Activated CD4-positive, alpha-beta T cell treated with anti-CD3 and anti-CD28 coated beads for 1 hour (primary cell): ENCODE measurements around the gene CDH1.
"Not testable (repeated sequence)": the region's sequence is repeated elsewhere in the genome, so short reads cannot be mapped to it uniquely, and the experiment has no call there.

Source experiments
- DNase-seq: peaks from one replicate; pipeline ENCODE4 v3.0.0-alpha.2; 2020

The CDH1 gene

DNA sequence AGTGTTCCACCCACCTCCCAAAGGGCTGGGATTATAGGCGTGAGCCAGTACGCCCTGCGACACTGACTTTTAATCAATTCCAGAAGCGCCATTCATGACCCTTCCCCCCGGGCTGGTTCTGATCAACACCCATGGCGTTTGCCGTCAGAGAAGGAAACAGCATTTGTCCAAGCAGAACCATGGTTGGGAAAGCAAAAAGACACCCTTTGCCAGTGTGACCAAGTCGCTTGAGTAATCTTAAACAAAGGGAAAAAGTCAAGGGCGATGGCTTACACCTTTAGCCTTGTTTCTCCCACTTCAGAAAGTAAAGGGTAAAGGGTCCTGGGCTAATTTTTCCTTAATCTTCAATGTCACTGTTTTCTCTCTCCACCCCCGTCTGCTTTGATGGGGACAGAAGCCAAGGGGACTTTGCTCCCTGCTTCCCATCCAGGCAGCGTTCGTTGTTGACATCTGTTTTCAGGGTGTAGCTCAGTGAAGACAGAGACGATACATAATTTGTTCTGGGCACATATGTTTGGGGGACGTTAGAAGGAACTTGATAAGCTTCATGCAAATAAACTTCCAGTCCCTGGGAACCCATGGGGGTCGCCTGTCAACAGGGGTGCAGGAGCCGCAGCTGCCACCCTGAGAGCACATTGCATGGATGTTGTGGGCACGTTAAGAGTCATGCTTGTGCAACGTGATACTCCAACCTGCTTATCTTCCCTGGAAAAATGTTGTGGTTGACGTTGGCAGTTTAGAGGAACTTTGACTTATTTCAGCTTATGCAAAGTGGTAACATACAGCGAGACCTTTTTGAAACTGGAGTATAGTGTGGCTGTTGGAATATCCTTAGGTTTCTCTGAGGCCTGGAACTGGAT lies 55.6 kb downstream of the CDH1 start:
- no peak for DNase-seq

GRCh38 chr16:68793401-68793857 lies 56.3 kb downstream of the CDH1 start:
- no peak for DNase-seq

DNA sequence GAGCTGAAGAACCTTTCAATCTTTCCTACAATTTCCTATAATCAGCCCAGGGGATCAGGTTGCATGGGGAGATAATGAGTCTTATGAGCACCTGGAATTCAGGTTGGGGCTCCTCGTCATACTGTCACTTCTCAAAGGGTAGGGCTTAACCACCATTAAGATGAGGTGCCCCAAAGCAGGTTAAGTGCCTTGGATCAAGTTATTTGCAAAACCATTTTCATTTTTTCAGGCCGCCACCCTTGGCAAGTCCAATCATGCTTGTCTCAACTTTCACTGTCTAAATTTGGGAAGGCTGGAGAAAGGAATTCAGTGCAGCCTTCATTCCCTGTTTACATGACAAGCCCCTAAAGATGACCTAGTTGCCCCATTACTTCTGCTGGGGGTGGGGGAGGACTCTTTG lies 61.3 kb downstream of the CDH1 start:
- no peak for DNase-seq

- no peak for DNase-seq
These were observed 63.3 kb downstream of the CDH1 start for GRCh38 chr16:68800257-68800875.

GRCh38 chr16:68802190-68802589 lies 65.1 kb downstream of the CDH1 start:
- no peak for DNase-seq

- DNase-seq, result no peak
These were observed 69.3 kb downstream of the CDH1 start for GRCh38 chr16:68806422-68806821.

- no peak for DNase-seq
These were observed 69.9 kb downstream of the CDH1 start for GRCh38 chr16:68806981-68807380.

GRCh38 chr16:68814516-68814915 lies 77.4 kb downstream of the CDH1 start:
- no peak for DNase-seq

- DNase-seq, result no peak
These were observed 86.5 kb downstream of the CDH1 start for GRCh38 chr16:68823401-68824135.

DNA sequence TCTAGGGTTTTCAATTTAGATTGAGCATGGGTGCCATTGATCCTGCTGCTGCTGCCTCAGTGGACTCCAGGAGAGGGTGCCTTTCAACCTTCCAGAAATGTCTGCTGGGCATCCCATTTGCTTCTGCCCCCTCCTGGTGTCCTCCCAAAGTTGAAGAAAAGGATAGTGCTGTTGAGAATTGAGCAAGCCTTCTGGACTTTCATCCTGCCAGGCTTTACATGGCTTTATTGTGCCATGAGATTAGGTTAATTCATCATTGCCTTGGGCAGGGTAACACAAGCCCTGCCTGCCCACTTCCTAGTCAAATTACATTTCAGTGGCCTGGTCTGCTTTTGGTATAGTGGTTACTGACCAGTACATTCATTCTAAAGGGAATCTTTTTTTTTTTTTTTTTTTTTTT lies 88.3 kb downstream of the CDH1 start:
- DNase-seq, result no peak

- DNase-seq, result no peak
These were observed 89.6 kb downstream of the CDH1 start for GRCh38 chr16:68826652-68827051.

GRCh38 chr16:68833251-68833650 lies 96.2 kb downstream of the CDH1 start:
- DNase-seq, result no peak

DNA sequence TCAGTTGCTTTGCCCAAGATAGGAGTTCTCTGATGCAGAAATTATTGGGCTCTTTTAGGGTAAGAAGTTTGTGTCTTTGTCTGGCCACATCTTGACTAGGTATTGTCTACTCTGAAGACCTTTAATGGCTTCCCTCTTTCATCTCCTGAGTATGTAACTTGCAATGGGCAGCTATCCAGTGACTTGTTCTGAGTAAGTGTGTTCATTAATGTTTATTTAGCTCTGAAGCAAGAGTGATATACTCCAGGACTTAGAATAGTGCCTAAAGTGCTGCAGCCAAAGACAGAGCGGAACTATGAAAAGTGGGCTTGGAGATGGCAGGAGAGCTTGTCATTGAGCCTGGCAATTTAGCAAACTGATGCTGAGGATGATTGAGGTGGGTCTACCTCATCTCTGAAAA lies 97.5 kb downstream of the CDH1 start:
- no peak for DNase-seq

GRCh38 chr16:68835970-68836369 lies 98.9 kb downstream of the CDH1 start:
- no peak for DNase-seq

DNA sequence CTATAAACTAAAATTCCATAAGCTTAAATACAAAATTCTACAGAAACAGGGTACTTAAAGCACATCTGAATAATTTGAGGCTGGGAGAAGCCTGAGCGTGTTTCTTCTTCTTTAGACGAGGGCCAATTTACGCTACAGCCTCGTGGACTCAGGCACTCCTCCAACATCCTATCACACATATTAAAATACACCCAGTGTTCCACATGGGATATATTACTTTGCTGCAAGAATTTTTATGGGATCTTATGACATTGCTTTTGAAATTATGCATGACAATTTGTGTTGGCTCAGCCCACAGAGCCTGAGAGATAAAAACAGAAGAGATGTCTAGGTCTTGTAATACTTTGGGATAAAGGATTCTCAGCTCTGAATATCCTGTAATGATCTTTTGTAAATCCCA lies 102.7 kb downstream of the CDH1 start:
- DNase-seq, result no peak

- DNase-seq, result not testable (repeated sequence)
These were observed 105.9 kb downstream of the CDH1 start for GRCh38 chr16:68842964-68843481.

GRCh38 chr16:68843482-68844210 lies 106.6 kb downstream of the CDH1 start, which contains the start of gene TANGO6:
Gene TANGO6 (plus strand): TSS chr16:68843531. CDS start chr16:68843618, 87 bp downstream.
- peak; percentile 86 for DNase-seq

DNA sequence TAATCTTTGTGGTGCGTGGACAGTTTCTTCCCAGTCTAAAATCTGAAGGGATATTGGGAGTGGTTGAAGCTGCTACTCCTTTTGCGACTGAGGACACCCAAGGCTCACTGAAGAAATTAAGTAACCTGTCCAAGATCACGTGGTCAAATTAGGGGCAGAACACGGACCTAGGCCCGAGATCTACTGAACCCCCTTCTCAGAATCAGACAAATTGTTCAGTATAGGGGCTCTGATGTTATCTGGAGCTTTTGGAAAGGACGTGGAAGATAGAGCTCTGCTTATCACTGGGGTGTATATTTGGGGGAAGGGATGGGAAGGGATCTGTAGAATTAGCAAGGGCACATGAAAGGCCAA lies 107.1 kb downstream of the CDH1 start:
- no peak for DNase-seq

- no peak for DNase-seq
These were observed 111.7 kb downstream of the CDH1 start for GRCh38 chr16:68848786-68849185.

DNA sequence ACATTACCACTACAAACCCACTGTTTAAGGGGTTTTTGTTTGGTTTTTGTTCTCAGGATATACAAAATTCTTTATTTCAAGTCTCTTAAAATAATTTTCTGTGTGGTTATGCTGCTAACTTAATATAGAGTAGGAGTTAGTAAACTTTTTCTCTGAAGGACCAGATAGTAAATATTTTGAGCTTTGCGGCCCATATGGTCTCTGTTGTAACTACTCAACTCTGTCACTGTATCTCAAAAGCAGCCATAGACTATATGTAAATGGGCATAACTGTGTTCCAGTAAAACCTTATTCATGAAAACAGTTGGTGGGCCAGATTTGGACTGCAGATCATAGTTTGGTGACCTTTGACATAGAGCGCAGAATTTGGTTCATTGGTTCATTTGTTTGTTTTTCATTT lies 113.4 kb downstream of the CDH1 start:
- no peak for DNase-seq

DNA sequence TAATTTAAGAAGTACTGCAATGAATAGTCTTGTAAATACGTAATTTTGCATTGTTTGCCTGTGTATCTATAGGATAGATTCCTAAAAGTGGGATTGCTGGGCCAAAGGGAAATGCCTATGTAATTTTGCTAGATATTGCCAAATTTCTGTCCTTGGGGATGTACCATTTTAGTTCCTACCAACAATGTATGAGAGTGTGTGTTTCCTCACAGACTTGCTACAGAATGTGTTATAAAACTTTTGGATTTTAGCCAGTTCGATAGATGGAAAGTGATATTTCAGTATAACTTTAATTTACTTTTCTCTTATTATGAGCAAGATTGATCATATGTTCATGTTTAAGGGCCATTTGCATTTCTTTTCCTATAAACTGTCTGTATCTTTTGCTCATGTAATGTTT lies 114.5 kb downstream of the CDH1 start:
- DNase-seq, result no peak

GRCh38 chr16:68857479-68857878 lies 120.4 kb downstream of the CDH1 start:
- DNase-seq, result no peak

DNA sequence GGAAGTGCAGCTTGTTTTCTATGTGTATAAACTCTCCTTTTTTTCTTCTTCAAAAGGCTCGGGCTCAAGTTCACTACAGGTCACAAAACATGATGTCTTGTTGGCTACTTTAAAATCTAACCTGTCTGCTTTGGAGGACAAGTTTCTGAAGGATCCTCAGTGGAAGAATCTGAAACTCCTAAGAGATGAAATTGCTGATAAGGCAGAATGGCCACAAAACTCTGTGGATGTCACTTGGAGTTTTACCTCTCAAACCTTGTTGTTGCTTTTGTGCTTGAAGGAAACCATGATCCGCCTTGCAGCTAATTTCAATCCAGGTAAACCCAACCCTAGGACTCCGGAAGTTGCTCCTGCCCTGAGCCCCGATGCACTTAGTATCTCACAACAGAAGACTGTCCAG lies 122.7 kb downstream of the CDH1 start:
- no peak for DNase-seq
